OCI-M1 (cell line): ENCODE data around the gene CLDN11.

ENCODE experiments used
- DNase-seq: peaks from one replicate; lab custom pipeline; 2025; lab: John Stamatoyannopoulos, UW

CLDN11 gene

GRCh38 chr3:170418422-170419398, at the start of gene CLDN11:
TSS of gene CLDN11 (plus strand) at chr3:170418868. CDS start at chr3:170419067, 199 bp downstream.
- no peak for DNase-seq

GRCh38 chr3:170368921-170369320, 49.7 kb upstream of the CLDN11 start:
- peak; percentile 19 for DNase-seq

GRCh38 chr3:170372190-170372879, 46.3 kb upstream of the CLDN11 start:
- no peak for DNase-seq

DNA sequence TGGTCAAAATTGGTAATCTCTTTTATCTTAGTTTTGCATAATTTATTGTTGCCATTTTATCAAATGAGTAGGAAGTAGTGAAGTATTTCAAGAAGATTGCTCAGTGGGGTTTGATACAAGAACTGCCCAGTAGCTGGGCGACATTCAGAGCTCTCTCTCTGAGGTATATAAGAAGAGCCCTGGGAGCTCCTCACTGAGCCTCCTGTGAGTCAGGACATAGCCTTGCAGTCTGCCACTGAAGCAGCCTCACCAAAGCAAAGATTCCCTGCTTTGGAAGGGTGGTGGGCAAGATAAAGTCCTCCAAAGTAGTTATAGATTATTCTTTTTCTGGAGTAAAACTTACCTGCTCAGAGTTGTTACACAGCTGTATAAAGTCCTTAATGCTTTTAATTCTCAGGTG, 35.1 kb upstream of the CLDN11 start:
- no peak for DNase-seq

DNA sequence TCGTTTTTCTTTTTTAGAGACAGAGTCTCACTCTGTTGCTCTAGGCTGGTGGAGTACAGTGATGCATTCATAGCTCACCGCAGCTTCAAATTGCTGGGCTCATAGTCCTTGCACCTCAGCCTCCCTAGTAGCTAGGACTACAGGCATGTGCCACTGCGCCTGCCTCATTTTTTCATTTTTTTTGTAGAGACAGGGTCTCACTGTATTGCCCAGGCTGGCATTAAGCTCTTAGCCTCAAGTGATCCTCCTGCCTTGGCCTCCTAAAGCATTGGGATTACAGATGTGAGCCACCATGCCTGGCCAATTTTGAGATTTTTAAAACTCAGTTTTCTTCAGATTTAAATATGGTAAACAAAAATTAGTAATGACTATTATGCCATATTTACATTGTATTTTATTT, 32.2 kb upstream of the CLDN11 start:
- no peak for DNase-seq

- no peak for DNase-seq
Observed at GRCh38 chr3:170387950-170388349, 30.7 kb upstream of the CLDN11 start.

DNA sequence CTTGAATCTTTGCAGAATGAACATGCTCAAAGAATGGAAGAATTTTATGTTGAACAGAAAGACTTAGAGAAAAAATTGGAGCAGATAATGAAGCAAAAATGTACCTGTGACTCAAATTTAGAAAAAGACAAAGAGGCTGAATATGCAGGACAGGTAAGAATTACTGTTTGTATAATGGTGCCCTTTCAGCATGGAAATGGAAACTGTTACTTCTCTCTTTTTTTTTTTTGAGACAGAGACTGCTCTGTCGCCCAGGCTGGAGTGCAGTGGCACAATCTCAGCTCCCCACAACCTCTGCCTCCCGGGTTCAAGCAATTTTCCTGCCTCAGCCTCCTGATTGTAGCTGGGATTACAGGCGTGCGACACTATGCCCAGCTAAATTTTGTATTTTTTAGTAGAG, 27.6 kb upstream of the CLDN11 start:
- DNase-seq, result no peak

DNA sequence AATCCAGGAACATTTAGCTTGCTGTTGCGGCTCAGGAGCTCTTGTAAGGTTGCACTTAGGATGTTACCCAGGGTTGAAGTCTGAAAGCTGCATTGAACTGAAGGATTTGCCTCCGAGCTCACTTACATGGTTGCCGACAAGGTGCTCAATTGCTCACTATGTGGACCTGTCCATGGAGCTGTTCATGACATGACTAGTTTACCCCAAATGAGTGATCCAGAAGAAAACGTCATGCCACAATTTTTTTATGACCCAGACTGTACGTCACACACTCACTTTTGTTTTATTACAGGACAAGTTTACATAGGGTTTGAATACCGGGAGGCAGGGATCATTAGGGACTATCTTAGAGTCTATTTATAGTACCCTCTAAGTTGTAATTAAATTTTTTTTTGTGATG, 21.0 kb upstream of the CLDN11 start:
- DNase-seq, result no peak

DNA sequence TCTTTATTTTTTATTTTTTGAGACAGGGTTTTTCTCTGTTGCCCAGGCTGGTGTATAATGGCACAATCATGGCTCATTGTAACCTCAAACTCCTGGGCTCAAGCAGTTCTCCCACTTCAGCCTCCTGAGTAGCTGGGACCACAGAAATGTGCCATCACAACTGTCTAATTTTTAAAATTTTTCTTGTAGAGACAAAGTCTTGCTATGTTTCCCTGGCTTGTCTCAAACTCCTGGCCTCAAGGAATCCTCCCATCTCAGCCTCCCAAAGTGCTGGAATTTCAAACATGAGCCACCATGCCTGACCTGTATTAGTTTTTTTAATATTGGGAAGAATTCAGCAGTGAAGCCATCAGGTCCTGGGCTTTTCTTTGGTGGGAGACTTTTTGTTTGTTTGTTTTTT, 13.6 kb upstream of the CLDN11 start:
- DNase-seq, result no peak

- peak; percentile 60 for DNase-seq
Observed at GRCh38 chr3:170410428-170411029, 8.1 kb upstream of the CLDN11 start.

DNA sequence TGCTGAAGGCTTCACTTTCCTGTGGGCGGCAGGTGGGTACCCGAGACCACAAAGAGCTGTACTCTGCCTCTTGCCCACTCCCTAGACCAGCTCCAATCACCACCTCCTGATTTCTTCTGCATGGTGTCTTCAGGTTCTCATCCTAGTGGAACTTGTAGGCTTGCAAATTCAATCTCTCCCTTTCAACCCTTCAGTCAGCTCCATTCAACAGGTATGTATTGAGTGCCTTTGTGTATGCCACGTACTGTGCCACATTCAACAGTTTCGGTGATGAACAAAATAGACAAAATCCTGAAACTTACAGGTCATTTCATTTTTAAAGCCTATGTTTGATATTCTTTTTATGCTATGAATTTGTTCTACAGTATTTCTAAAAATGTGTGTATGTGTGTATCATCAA, 5.4 kb upstream of the CLDN11 start:
- DNase-seq, result no peak

- DNase-seq, result peak; percentile 73
Observed at GRCh38 chr3:170414202-170414663, 4.4 kb upstream of the CLDN11 start.

DNA sequence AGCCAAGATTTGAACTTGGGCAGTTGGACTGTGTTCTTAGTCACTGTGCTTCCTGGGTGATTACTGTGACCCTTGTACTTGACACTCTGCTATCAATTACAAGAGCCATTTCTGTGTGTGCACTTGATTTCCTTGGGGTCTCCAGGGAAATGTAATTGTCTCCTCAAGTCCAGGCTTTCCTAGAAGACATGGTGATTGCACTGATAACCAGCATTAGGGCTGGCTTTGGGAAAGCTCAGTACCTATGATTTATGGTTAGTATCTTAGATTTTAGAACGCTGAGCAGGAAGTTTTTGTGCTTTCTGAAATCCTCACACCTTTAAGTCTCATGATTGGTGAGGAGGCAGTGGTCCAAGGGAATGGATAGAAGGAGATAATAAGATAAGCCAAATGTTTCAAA, 1.6 kb upstream of the CLDN11 start:
- DNase-seq, result no peak

- DNase-seq, result no peak
Observed at GRCh38 chr3:170419557-170420087, 954 bp downstream of the CLDN11 start.

GRCh38 chr3:170420307-170420821, 1.7 kb downstream of the CLDN11 start:
- no peak for DNase-seq

- no peak for DNase-seq
Observed at GRCh38 chr3:170421111-170421641, 2.5 kb downstream of the CLDN11 start.

GRCh38 chr3:170421758-170422157, 3.1 kb downstream of the CLDN11 start:
- no peak for DNase-seq

- DNase-seq, result no peak
Observed at GRCh38 chr3:170423001-170423615, 4.4 kb downstream of the CLDN11 start.

DNA sequence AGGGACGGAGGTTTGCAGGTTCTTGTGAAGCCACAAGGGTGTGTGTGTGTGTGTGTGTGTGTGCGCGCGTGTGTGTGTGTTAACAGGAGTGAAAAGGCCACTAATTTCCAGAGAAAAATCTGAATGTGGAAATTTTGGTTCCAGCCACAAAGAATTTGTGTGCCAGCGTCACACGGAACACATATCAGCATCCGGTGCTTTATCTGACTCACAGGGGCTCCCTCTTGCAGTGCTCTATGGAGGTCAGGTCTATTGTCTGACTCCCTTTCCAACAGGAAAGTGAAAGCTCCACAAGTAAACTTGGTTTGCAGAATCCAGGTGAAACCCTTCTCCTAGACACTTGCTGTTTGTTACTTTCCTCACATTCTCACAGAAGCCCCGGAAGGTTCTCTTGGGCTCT, 6.2 kb downstream of the CLDN11 start:
- DNase-seq, result no peak

GRCh38 chr3:170425491-170426239, 7.0 kb downstream of the CLDN11 start:
- DNase-seq, result no peak
